ENCODE results near the gene ZFR2.
A peak's percentile ranks its signal among the peaks of the same experiment; 100 is the strongest.

ZFR2 gene

DNA sequence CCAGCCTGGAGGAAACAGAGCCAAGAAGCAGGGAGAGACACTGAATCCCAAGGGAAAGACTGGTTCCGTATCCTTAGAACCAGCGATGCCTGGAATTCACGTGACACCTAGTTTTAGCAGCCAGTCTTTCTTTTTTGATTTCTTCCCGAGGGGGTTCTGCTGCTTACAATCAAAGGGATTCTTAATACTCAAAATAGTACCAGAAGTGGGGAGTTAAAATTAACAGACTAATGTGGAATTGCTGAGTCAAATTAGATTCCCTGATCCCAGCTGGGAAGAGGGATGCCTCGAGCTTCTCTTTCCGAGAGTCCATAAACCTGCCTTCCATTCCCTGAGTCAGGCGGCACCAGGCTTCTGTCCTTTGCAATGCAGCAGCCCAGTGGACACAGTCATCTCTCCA lies 77.9 kb downstream of the ZFR2 start:
- FAIRE-seq (no peak), DNase-seq (ENCODE audit: low spot score) (no peak)

DNA sequence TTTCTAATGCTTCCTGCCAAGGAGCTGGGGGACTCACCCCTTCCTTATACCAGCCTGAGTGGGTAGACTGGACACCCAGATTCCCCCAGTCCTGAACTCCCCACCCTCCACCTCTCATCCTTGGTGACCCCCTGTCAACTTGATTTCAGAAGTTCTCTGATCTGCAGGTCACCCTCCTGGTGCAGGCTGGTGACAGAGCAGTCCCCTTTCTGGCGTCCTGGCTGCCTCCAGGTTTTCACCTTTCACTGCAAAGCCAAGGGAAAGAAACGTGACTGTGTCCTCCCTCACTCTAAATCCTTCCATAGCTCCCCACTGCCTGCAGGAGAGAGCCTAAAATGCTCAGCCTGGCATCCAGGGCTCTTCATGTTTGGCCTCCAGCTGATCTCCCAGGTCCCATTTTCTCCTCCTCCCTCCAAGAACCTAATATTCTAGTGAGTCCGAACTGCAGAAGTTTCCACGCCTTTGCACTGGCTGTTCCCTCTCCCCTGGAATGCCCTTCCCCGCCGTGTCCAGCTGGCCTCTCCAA lies 78.6 kb downstream of the ZFR2 start:
- no peak for FAIRE-seq
- DNase-seq (ENCODE audit: low spot score): no peak

DNA sequence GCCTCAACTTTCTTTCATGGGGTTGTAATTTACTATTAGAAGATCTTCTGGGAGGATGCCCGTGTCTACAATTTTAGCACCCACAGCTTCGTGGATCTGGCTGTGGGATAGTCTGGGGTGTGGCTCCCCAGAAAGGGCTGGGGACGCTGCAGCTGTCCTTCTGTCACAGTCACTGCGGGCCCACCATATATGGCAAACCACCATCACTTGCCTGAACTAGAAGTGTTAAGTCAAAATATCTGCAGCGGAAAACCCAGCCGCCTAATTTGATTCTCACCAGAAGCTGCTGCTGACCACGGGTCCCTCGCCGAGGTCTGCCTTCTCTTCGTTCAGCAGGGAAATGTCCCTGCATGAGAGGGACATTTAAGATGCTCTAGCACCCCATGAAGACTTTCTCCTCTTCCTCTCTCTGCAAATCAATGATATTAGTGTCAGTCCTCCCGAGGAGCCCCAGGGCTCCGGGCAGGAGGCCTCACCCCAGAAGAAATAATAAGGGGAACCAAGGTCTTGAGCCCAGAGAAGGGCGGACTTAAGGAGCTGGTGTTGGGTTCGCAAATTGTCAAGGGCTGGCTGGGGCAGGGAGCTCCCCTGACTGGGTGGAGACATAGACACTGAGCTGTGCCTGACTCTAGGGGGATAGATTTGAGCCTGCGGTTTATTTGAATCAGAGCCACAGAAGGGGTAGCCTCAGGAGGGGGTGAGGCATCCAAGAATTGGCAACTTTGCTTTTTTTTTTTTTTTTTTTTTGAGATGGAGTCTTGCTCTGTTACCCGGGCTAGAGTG lies 79.7 kb downstream of the ZFR2 start:
- DNase-seq (ENCODE audit: low spot score) (no peak), FAIRE-seq (no peak)

DNA sequence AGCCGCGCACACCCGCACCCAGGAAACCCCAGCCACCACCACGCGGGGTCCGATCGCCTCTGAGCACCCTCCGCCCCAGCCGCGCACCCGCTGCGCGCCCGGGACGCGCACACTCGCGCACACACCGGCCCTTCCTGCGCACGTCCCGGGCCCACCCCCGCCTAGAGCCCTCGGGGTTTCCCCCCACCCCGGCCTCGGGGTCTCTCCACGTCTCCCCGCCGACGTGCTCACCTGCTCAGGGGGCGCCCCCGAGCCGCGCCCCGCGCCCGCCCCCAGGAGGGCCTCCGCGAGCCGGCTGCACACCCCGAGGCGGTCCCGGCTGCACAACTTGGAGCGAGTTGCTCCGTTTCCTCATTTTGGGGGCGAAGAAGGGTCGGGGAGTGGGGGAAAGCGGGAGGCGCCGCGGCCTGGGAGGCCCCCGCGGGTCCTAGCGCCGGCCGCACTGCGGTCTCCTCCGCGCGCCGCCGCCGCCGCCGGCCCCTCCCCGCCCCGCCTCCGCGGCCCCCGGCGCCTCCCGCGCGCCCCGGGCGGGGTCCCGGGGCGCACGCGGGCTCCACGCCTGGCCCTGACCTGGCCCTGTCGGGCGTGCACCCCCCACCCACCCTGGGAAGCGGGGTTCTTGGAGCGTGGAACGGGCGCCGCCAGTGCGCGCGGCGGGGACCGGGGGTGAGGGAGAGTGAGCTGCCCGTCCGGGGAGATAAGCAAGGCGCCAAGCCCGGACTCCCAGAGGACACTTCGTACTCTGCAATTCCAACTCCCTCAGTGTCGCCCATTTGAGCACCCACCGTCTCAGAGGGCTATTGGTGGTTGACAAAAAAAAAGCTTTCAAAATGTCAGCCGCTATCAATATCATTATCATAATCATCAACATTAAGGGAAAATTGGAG lies 82.7 kb downstream of the ZFR2 start, which contains the start of gene MATK:
Gene MATK, minus strand, starts transcription at position 444 of the 887 bp plus-strand sequence. CDS start 1,246 bp downstream, outside the sequence.
- no peak for DNase-seq (ENCODE audit: low spot score)
- no peak for FAIRE-seq

DNA sequence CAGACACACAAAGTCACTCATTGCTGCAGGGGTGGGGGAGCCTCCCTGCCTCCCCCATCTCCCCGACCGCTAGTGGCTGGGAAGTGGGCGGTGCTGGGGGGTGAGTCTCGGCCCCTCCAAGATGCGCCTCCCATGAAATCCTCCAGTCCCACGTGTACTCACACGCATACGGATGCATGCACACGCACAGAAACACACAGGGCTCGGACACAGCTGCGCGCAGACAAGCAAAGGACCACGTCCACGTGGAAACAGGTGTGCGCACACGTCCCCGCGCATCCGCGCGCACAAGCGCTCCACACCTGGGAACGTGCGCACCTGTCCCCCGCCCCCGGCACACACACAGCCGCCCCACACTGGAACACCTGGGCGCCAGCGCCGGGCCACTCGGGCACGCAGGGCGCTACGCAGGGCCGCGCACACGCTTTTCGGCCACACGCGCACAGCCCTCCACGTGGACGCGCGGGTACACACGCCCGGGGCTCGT lies 83.3 kb downstream of the ZFR2 start:
- no peak for DNase-seq (ENCODE audit: low spot score)
- FAIRE-seq: no peak

DNA sequence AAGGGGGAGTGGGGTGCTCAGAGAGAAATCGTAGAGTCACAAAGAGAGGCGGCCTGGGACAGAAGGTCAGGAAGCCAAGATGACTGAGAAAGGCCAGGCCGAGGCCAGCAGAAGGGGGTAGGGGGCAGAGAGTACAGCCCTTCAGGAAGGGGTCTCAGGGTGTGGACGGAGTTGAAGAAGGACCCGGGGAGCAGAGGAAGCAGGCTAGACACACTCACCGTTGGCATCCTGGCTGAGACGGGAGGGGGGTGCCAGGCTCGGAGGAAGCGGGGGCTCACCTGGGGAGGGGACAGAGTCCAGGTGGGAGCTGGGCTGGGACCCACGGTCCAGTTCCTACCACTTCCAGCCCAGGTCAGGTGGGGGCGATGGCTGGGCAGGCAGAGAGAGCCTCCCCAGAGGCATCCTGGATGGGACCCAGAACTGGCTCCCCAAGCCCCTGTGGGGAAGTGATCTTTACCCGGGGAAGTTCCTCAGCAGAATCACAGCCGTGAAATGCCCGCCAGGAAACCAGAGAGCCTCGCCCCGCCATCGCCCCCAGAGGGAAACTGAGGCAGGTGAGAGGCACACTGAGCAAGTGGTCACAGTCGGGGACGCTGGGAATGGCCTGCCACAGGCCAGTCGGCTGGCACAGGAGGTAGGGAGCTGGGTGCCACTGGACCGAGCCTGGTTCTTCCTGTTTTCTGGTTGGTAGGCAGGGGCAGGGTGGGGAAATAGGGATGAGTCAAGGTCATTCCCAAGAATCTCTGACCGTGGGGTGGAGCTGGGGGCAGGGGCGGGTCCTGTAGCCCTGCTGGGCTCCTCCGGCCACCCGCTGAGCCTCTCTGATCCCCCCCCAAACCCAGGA lies 84.0 kb downstream of the ZFR2 start:
- FAIRE-seq (no peak), DNase-seq (ENCODE audit: low spot score) (peak; percentile 22)

DNA sequence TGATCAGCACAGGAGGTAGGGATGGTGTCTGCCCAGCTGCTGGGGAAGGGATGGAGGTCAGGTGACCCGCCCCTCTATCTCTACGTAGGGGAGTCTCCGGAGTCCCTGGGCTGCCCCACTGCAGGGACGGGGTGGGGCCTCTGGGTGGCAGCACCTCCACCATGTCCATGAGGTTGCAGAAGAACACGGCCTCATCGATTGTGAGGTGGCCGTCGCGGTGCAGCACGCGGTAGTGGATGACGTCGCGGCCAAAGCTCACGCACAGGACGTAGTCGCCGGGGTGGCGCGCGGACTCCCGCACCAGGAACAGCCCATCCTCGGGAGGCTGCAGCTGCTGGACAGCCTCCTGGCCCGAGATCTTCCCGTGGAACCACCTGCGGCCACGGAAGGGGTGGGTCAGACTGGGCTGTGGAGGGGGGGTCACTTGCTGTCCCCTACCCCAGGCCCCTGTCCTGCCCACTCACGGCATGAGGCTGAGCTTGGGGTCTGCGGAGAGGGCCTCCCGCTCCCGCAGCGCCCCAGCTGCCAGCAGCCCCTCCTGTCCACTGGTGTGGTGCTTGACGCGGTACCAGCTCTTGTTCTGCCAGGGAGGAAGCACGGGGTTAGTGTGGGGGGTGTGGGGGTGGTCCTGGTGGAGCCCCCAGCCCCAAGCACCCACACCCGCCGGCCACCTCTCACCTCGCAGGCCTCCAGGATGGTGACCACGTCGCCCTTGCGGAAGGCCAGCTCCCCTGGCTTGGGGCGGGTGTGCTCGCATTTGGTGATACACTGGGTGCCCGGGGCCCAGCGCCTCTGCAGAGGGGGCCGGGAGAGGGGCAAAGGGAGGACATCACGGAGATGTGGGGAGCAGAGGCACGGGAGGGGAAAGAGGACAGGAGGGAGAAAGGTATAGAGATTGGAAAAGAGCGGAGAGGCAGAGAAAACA lies 84.9 kb downstream of the ZFR2 start:
- FAIRE-seq: no peak
- DNase-seq (ENCODE audit: low spot score): no peak

DNA sequence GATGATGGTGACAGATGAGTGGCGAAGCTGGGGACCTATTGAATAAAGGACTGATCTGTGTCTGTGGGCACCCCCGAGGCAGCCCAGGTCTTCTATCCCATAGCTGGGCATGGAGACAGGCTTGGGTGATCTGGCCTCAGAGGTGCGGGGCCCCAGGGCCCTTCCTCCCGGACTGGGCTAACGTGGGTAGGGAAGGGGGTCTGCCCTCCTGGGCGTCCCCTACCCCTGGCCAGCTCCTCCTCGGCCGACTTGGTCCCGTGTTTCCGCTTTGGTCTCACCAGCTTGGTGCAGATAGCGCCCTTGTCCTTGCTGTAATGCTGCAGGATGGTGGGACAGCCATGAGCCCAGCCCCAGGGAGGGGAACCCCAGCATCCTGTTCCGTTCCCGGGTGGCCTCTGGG lies 85.9 kb downstream of the ZFR2 start:
- FAIRE-seq: no peak
- DNase-seq (ENCODE audit: low spot score): no peak

DNA sequence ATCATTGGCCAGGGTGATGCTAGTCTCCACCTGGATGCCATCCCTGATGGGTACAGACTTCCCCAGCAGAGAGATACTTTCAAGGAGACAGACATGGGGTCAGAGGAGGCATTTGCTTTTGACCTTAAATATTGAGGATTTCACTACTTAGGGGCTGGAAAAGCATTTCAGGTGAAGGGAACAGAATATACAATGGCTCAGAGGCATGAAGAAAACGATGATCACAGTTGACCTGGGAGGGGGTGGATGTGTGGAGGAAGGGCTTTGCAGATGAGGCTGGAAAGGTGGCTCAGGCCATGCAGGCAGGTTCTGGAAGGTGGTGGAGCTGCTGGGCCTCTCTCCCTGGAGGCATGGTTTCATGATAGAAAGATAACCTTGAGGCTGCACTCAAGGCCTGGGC lies 86.5 kb downstream of the ZFR2 start:
- FAIRE-seq (no peak), DNase-seq (ENCODE audit: low spot score) (no peak)

DNA sequence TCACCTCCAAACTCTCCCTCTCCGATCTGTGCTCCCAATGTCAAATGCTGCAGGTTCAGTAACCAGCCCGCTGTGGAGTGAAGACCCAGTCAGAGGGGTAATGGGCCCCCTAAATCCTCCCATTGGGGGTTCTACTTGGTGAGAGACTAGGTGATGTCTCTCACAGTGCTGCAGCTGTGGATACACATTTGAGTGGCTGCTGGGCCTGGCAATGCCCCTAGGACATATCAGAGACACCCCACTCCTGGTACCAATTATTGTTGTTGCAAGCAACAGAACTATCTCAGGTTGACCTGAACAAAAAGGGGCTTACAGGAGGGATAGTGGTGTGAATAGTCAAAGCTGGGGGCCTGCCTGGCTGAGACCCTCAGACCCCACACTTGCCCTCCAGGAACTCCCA lies 87.2 kb downstream of the ZFR2 start:
- DNase-seq (ENCODE audit: low spot score) (no peak), FAIRE-seq (no peak)

DNA sequence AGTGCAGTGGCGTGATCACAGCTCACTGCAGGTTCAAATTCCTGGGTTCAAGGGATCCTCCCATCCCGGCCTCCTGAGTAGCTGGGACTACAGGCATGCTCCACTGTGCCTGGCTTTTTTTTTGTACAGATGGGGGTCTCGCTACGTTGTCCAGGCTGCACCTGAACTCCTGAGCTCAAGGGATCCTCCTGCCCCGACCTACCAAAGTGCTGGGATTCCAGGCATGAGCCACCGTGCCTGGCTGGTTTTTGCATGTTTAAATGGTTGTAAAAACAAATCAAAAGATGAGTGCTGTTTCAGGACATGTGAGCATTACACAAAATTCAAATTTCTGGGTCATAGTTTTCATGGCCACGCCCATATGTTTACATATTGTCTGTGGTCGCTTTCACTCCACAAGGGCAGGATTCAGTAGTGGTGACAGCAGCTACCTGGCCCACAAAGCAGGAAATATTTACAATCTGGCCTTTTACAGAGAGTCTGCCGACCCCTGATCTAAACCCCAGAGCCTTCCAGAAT lies 88.0 kb downstream of the ZFR2 start:
- DNase-seq (ENCODE audit: low spot score) (no peak), FAIRE-seq (no peak)

DNA sequence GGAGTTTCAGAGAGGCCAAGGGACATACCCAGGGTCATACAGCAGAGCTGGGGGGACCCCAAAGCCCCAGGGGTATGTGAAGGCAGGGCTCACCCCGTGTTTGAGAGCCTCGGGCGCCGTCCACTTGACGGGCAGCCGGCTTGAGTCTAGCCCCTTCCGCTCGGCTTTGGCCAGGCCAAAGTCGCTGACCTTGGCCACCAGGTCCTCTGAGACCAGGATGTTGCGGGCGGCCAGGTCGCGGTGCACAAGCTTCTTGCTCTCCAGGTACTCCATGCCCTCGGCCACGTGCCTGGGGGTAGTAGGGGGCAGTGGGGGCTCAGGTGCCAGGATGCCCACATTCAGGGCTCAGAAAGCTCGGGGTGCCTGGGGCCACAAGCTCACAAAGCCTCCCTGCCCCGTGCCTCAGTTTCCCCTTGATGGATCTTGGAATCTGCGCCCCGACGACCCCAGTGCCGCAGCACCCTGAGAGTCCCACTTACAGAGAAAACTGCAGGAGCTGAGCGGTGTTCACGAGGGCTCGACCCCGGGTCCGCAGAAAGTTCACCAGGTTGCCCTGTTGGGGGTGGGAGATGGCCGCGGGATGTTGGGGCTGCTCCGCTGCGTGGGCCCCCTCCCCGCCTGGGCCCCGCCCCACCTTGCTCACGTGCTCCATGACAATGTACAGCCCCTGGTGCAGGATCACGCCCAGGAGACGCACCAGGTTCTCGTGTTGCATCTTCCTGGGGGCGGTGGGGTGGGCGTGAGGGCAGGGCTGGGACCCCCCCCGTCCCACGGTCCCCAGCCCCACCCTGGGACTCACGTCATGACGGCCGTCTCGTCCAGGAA lies 89.7 kb downstream of the ZFR2 start:
- FAIRE-seq: no peak
- DNase-seq (ENCODE audit: low spot score): no peak

DNA sequence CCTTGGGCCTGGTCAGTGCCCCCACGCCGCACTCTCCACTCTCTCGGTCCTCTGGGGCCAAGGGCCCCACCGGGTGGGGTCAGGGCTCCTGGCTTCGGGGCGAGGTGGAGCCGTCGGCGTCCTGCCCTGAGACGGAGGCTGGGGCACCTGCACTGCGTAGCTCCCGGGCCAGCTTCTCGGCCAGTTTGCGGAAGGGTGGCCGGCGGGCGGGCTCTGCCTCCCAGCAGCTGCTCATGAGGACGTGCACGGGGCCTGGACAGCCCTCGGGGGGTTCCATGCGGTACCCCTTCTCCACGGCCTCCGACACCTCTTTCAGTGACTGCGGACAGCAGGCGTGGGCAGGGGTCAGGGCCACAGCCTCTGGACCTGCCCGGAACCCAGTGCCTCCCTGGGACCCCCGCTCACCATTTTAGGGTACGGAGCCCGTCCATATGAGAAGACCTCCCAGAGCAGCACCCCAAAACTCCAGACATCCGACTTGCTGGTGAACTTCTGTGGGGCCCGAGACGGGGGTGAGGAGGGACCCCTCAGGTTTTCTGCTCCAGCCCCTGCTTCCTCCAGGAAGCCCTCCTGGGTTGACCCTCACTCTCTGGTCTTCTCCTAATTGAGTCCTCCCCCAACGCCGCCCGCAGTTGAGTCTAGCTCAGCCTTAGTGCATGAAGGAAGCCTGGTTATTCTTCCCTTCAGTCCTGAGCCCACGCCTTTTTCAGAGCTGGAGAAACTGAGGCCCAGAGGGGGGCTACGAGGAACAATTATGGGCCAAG lies 90.6 kb downstream of the ZFR2 start:
- DNase-seq (ENCODE audit: low spot score) (no peak), FAIRE-seq (no peak)

DNA sequence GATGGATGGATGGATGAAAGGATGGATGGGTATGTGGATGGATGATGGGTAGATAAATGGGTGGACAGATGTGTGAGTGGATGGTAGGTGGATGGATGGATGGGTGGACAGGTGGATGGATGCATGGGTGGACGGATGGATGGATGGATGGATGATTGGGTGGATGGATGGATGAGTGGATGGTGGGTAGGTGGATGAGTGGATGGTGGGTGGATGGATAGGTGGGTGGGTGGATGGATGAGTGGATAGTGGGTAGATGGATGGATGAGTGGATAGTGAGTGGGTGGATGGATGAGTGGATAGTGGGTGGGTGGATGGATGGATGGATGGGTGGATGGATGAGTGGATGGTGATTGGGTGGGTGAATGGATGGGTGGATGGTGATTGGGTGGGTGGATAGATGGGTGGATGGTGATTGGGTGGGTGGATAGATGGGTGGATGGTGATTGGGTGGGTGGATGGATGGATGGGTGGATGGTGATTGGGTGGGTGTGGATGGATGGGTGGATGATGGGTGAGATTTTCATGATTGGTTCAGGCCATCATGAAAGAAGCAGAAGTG lies 92.3 kb downstream of the ZFR2 start:
- no peak for DNase-seq (ENCODE audit: low spot score)
- peak; percentile 67 for FAIRE-seq

DNA sequence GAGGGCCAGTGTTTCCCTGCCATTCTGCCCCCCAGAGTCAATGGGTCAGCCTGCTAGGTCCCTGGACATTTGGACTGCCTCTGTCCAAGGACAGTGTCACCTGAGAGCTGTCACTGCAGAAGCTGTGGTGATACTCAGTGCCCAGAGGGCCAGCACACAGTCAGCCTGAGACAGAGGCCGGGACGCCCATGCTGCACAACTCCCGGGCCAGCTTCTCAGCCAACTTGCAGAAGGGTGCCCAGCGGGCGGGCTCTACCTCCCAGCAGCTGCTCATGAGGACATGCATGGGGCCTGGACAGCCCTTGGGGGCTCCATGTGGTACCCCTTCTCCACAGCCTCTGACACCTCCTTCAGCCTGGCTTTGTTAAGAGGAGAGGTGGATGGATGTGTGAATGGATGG lies 93.0 kb downstream of the ZFR2 start:
- no peak for DNase-seq (ENCODE audit: low spot score)

DNA sequence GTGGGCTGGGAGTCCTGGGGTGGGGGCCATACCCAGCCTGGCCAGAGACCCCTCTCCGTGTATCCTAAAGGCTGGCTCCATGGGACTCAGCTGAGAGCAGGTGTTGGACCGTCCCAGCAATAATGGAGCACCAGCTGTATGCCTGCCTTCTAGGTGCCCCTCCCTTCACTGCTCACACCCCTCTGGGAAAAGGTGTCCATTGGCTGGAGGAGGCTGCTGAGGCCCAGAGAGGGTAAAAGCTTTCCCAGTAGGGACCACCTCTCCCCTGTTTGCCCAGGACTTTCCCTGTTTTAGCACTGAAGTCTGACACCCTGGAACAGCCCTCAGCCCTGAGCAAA lies 93.5 kb downstream of the ZFR2 start:
- no peak for FAIRE-seq
- no peak for DNase-seq (ENCODE audit: low spot score)

More for the DNA sequence above, 93.0 kb downstream of the ZFR2 start:
- no peak for FAIRE-seq

DNA sequence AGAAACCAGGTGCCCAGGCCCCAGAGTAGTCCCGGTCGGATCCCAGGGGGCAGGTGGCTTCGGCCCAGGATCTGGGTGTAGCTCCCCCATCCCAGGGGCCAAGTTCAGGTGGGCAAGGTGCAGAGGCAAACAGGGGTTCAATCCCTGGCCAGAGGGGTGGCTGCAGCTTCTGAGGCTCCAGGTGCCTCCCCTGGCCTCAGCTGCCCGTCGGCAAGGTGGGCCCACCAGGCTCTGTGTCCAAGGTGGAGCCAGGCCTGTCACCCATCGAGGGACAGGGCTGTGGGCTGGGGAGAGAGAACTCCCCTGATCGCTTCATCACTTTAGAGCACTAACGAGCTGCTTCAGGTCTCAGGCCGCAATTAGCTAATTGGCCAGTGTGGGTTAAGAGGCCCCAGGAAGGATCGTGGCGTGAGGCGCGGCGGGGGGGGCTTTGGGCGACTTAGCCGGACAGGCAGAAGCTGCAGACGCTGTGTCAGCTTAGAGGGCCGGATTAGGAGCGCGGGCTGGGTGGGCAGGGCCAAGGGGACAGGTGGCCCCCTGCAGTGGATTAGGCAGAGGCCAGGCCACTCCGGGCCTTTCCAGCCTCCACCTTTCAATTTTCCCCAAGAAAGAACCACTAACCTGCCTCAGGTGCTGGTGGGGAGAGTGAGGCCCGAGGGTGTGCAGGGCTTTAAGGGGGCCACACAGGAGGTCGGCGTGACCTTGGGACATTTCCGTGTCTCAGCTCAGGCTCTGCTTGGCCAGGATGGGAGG lies 94.0 kb downstream of the ZFR2 start:
- DNase-seq (ENCODE audit: low spot score): no peak
- FAIRE-seq: no peak

Measured in urothelium cell line (cell line).